ENCODE measurements around the gene CCDC187.

- no peak for TF ChIP-seq CTCF (IDR thresholded peaks at IDR 0.05; ENCODE audit: borderline replicate concordance, extremely low read depth, low read length, poor library complexity, severe bottlenecking)
- no peak for TF ChIP-seq EZH2 (IDR thresholded peaks at IDR 0.05; ENCODE audit: borderline replicate concordance, low read depth, low read length, severe bottlenecking)
Observed at GRCh38 chr9:136233868-136234267, 70.0 kb downstream of the CCDC187 start.
